CD4-positive, alpha-beta memory T cell (primary cell): Measurements from ENCODE around the gene MAP2K5. TPM values are rescaled to one million over a fixed set of nuclear protein-coding genes. Genes with fewer than 3 reads are reported as not detected.
"Not testable (repeated sequence)": the region's sequence is repeated elsewhere in the genome, so short reads cannot be mapped to it uniquely, and the experiment has no call there.

ENCODE experiments used
- CTCF ChIA-PET: fragments of 350-600 bp; sonication (Branson Sonifier 250); formaldehyde crosslinking; loops from one replicate; lab custom pipeline; 2021; ENCODE audit warnings: inconsistent platforms; ENCODE audit not compliant: partially characterized antibody; lab: Charles Lee
- POLR2A ChIA-PET: fragments of 350-600 bp; sonication (Branson Sonifier 250); formaldehyde crosslinking; loops from one replicate; lab custom pipeline; 2021; ENCODE audit not compliant: partially characterized antibody; lab: Charles Lee
- DNase-seq, 5 donors: peaks; one replicate each; pipeline versions ENCODE4 v3.0.0 to v3.0.0-alpha.2; 2020 to 2022; ENCODE audit warnings: mixed read lengths in 1 of 5
- H3K27ac ChIP-seq: one replicate; pipeline ENCODE4 v1.7.0; 2013; ENCODE audit warnings: low read depth, low read length
- H3K27me3 ChIP-seq: 2 replicates; pipeline ENCODE4 v1.7.0; 2013; ENCODE audit warnings: mild to moderate bottlenecking, low read length, moderate library complexity; ENCODE audit not compliant: insufficient read depth
- H3K36me3 ChIP-seq: 2 replicates; pipeline ENCODE4 v1.7.0; 2013; ENCODE audit warnings: mild to moderate bottlenecking, low read length, moderate library complexity; ENCODE audit not compliant: insufficient read depth
- H3K4me1 ChIP-seq: 2 replicates; pipeline ENCODE4 v1.7.0; 2013; ENCODE audit warnings: mild to moderate bottlenecking, low read length, moderate library complexity; ENCODE audit not compliant: insufficient read depth
- H3K4me3 ChIP-seq, 2 donors: one replicate each; pipeline ENCODE4 v1.7.0; 2013; ENCODE audit warnings: low read length in 2 of 2, mild to moderate bottlenecking in 1 of 2
- H3K9me3 ChIP-seq, 2 donors: one replicate each; pipeline ENCODE4 v1.7.0; 2013; ENCODE audit warnings: low read length in 2 of 2, control low read depth in 1 of 2; ENCODE audit not compliant: control insufficient read depth in 1 of 2
- H3K27ac Mint-ChIP-seq, 7 donors: one replicate each; pipeline ENCODE4 v1.8.0; 2020 to 2021; ENCODE audit warnings: mixed read lengths in 7 of 7, mild to moderate bottlenecking in 6 of 7, inconsistent platforms in 3 of 7, moderate library complexity in 3 of 7
- H3K27me3 Mint-ChIP-seq, 2 donors: one replicate each; pipeline ENCODE4 v1.8.0; 2020 to 2021; ENCODE audit warnings: mixed read lengths in 2 of 2
- H3K36me3 Mint-ChIP-seq, 2 donors: one replicate each; pipeline ENCODE4 v1.8.0; 2020 to 2021; ENCODE audit warnings: mixed read lengths in 2 of 2, inconsistent platforms in 1 of 2, mild to moderate bottlenecking in 1 of 2
- H3K4me1 Mint-ChIP-seq, 4 donors: one replicate each; pipeline ENCODE4 v1.8.0; 2020 to 2021; ENCODE audit warnings: mixed read lengths in 4 of 4, mild to moderate bottlenecking in 1 of 4
- H3K4me3 Mint-ChIP-seq, 8 donors: one replicate each; pipeline ENCODE4 v1.8.0; 2020 to 2021; ENCODE audit warnings: mixed read lengths in 8 of 8, mild to moderate bottlenecking in 7 of 8, moderate library complexity in 6 of 8, inconsistent platforms in 3 of 8
- H3K9me3 Mint-ChIP-seq, 8 donors: one replicate each; pipeline ENCODE4 v1.8.0; 2020 to 2021; ENCODE audit warnings: mixed read lengths in 8 of 8, mild to moderate bottlenecking in 5 of 8, inconsistent platforms in 3 of 8, moderate library complexity in 1 of 8
- intact Hi-C: fragments of 100-400 bp; cut with micrococcal nuclease; formaldehyde crosslinking; loops from one replicate; pipeline ENCODE4 v1.15.1; 2023
- polyA plus RNA-seq, 2 donors: library from polyadenylated mRNA; unstranded; fragments of 300-500 nt; fragmentation: Illumina TruSeq; gene quantifications; one replicate each; pipeline ENCODE4 v1.2.3, GENCODE V29; 2021
- total RNA-seq, 2 experiments: library from RNA; stranded (reverse); gene quantifications; one replicate each; pipeline ENCODE4 v1.2.3, GENCODE V29; 2021

The MAP2K5 gene
- total and polyA plus RNA-seq, 4 experiments from 2014 or later = 15.2 to 31.4 (median 24.9) TPM

GRCh38 chr15:67622110-67622509, 79.6 kb downstream of the MAP2K5 start:
- ChIA-PET CTCF (no interaction called here), POLR2A (no interaction called here)
- Histone ChIP-seq H3K27ac (no peak overlapping the region), H3K27me3 (no peaks in the 10 kb centered on the region), H3K4me3 (no peak overlapping the region), H3K4me1 (no peaks in the 10 kb centered on the region), H3K36me3 (no peaks in the 10 kb centered on the region), H3K9me3 (no peaks in the 10 kb centered on the region)
- intact Hi-C loops = no loop called here
- no peak for DNase-seq
- no peaks in the 10 kb centered on the region for H3K27me3 Mint-ChIP-seq
- H3K4me1 Mint-ChIP-seq = no peaks in the 10 kb centered on the region
- H3K27ac Mint-ChIP-seq = no peak overlapping the region
- peaks cover 12 to 33% of the 10 kb centered on the region in 2 donors for H3K36me3 Mint-ChIP-seq
- H3K9me3 Mint-ChIP-seq = no peaks in the 10 kb centered on the region
- H3K4me3 Mint-ChIP-seq = no peak overlapping the region

GRCh38 chr15:67632261-67632660, 89.8 kb downstream of the MAP2K5 start:
- no peak overlapping the region for H3K27ac ChIP-seq
- H3K27me3 ChIP-seq = no peaks in the 10 kb centered on the region
- peaks cover 39 to 51% of the 10 kb centered on the region in 2 donors for H3K36me3 Mint-ChIP-seq
- no peak overlapping the region for H3K27ac Mint-ChIP-seq
- H3K4me3 Mint-ChIP-seq = no peak overlapping the region
- H3K9me3 Mint-ChIP-seq = peaks cover 0 to 4% (median 0%) of the 10 kb centered on the region in 8 donors
- no peaks in the 10 kb centered on the region for H3K9me3 ChIP-seq
- intact Hi-C loops = no loop called here
- ChIA-PET POLR2A (no interaction called here), CTCF (interaction anchor here (0.8 kb wide), 1 partner anchor 13 kb away, joined by 3 read pairs; no protein-coding TSS in a partner anchor)
- DNase-seq = no peak
- no peaks in the 10 kb centered on the region for H3K4me1 ChIP-seq
- no peak overlapping the region for H3K4me3 ChIP-seq
- no peaks in the 10 kb centered on the region for H3K36me3 ChIP-seq
- peaks cover 0 to 4% (median 4%) of the 10 kb centered on the region in 4 donors for H3K4me1 Mint-ChIP-seq
- no peaks in the 10 kb centered on the region for H3K27me3 Mint-ChIP-seq

GRCh38 chr15:67635950-67636349, 93.4 kb downstream of the MAP2K5 start:
- H3K4me3 Mint-ChIP-seq, POLR2A ChIA-PET, H3K27ac ChIP-seq, H3K27me3 Mint-ChIP-seq, DNase-seq, H3K9me3 ChIP-seq, H3K4me3 ChIP-seq, H3K27me3 ChIP-seq, H3K36me3 ChIP-seq, H3K4me1 ChIP-seq, CTCF ChIA-PET, H3K4me1 Mint-ChIP-seq, H3K9me3 Mint-ChIP-seq, intact Hi-C loops: not testable (repeated sequence)
- peak overlapping the region in 1 of 7 donors; percentile 16 for H3K27ac Mint-ChIP-seq
- peaks cover 53 to 62% of the 10 kb centered on the region in 2 donors for H3K36me3 Mint-ChIP-seq

- POLR2A ChIA-PET = no interaction called here
- Mint-ChIP-seq H3K4me3 (no peak overlapping the region), H3K36me3 (peaks cover 53 to 60% of the 10 kb centered on the region in 2 donors), H3K27me3 (no peaks in the 10 kb centered on the region), H3K9me3 (peaks cover 0 to 3% (median 0%) of the 10 kb centered on the region in 8 donors), H3K4me1 (peaks cover 0 to 4% (median 2%) of the 10 kb centered on the region in 4 donors), H3K27ac (peak overlapping the region in 3 of 7 donors; percentile 10 to 49 (median 23))
- intact Hi-C loops = no loop called here
- Histone ChIP-seq H3K27me3 (no peaks in the 10 kb centered on the region), H3K9me3 (no peaks in the 10 kb centered on the region), H3K36me3 (no peaks in the 10 kb centered on the region), H3K27ac (no peak overlapping the region), H3K4me1 (no peaks in the 10 kb centered on the region), H3K4me3 (no peak overlapping the region)
- CTCF ChIA-PET = no interaction called here
- DNase-seq = no peak
Observed at GRCh38 chr15:67639591-67639990, 97.1 kb downstream of the MAP2K5 start.

DNA sequence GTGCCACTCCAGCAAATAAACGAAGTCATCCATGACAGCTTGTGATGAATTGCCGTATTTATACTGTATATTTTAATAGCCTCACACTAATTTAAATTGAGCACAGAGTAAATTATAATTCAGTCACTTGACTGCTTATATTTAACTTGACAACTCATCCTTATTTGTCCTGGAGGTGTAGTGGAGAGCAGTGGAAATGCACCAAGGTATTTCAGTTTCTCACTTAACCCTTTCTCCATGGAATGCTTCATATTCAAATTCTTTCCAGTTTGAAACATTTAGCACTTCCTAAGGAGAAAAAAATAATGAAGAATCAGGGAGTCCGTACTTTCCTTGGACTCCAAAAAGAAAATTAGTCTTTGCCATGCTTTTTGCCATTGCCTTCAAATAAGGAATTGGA, 99.0 kb downstream of the MAP2K5 start:
- Histone ChIP-seq H3K36me3 (no peaks in the 10 kb centered on the region), H3K4me3 (no peak overlapping the region), H3K27ac (no peak overlapping the region), H3K9me3 (no peaks in the 10 kb centered on the region), H3K27me3 (no peaks in the 10 kb centered on the region), H3K4me1 (no peaks in the 10 kb centered on the region)
- POLR2A ChIA-PET = interaction anchor here (0.6 kb wide), 1 partner anchor 31 kb away, joined by 3 read pairs; no protein-coding TSS in a partner anchor
- Mint-ChIP-seq H3K4me3 (no peak overlapping the region), H3K36me3 (peaks cover 50% of the 10 kb centered on the region in 2 donors), H3K4me1 (no peaks in the 10 kb centered on the region), H3K27me3 (no peaks in the 10 kb centered on the region), H3K27ac (no peak overlapping the region), H3K9me3 (no peaks in the 10 kb centered on the region)
- DNase-seq = no peak
- CTCF ChIA-PET = no interaction called here
- intact Hi-C loops = no loop called here

- H3K4me3 ChIP-seq = no peak overlapping the region
- H3K36me3 ChIP-seq = no peaks in the 10 kb centered on the region
- intact Hi-C loops = no loop called here
- CTCF ChIA-PET = no interaction called here
- H3K27ac ChIP-seq = no peak overlapping the region
- no peaks in the 10 kb centered on the region for H3K4me1 Mint-ChIP-seq
- H3K36me3 Mint-ChIP-seq = peaks cover 42 to 47% of the 10 kb centered on the region in 2 donors
- POLR2A ChIA-PET = no interaction called here
- H3K27me3 Mint-ChIP-seq = no peaks in the 10 kb centered on the region
- H3K27ac Mint-ChIP-seq = no peak overlapping the region
- H3K4me3 Mint-ChIP-seq = no peak overlapping the region
- no peaks in the 10 kb centered on the region for H3K27me3 ChIP-seq
- no peaks in the 10 kb centered on the region for H3K4me1 ChIP-seq
- no peak for DNase-seq
- no peaks in the 10 kb centered on the region for H3K9me3 Mint-ChIP-seq
- H3K9me3 ChIP-seq = no peaks in the 10 kb centered on the region
Observed at GRCh38 chr15:67646847-67647246, 104.3 kb downstream of the MAP2K5 start.

DNA sequence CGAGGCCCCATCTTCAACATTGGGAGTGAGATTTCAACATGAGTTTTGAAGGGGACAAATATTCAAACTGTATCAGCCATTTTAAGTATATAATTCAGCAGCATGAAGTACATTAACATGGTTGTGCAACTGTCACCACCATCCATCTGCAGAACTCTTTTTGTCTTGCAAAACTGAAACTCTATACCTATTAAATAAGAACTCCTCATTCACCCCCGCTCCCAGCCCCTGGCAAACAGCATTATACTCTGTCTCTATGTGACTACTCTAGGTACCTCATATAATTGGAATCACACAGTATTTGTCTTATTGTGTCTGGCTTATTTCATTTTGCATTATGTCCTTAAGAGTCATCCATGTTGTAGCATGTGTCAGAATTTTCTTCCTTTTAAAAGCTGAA, 110.1 kb downstream of the MAP2K5 start:
- H3K9me3 Mint-ChIP-seq = peaks cover 0 to 33% (median 22%) of the 10 kb centered on the region in 8 donors
- no peak for DNase-seq
- no peak overlapping the region for H3K4me3 Mint-ChIP-seq
- no peak overlapping the region for H3K27ac ChIP-seq
- peaks cover 0 to 1% (median 0%) of the 10 kb centered on the region in 4 donors for H3K4me1 Mint-ChIP-seq
- H3K27me3 Mint-ChIP-seq = no peaks in the 10 kb centered on the region
- no peak overlapping the region for H3K4me3 ChIP-seq
- no peaks in the 10 kb centered on the region for H3K36me3 ChIP-seq
- POLR2A ChIA-PET = no interaction called here
- intact Hi-C loops = no loop called here
- H3K27ac Mint-ChIP-seq = no peak overlapping the region
- no peaks in the 10 kb centered on the region for H3K9me3 ChIP-seq
- H3K4me1 ChIP-seq = no peaks in the 10 kb centered on the region
- H3K36me3 Mint-ChIP-seq = peaks cover 62 to 71% of the 10 kb centered on the region in 2 donors
- no peaks in the 10 kb centered on the region for H3K27me3 ChIP-seq
- CTCF ChIA-PET = no interaction called here
